ENCODE data around the gene CSNK1D.

DNA sequence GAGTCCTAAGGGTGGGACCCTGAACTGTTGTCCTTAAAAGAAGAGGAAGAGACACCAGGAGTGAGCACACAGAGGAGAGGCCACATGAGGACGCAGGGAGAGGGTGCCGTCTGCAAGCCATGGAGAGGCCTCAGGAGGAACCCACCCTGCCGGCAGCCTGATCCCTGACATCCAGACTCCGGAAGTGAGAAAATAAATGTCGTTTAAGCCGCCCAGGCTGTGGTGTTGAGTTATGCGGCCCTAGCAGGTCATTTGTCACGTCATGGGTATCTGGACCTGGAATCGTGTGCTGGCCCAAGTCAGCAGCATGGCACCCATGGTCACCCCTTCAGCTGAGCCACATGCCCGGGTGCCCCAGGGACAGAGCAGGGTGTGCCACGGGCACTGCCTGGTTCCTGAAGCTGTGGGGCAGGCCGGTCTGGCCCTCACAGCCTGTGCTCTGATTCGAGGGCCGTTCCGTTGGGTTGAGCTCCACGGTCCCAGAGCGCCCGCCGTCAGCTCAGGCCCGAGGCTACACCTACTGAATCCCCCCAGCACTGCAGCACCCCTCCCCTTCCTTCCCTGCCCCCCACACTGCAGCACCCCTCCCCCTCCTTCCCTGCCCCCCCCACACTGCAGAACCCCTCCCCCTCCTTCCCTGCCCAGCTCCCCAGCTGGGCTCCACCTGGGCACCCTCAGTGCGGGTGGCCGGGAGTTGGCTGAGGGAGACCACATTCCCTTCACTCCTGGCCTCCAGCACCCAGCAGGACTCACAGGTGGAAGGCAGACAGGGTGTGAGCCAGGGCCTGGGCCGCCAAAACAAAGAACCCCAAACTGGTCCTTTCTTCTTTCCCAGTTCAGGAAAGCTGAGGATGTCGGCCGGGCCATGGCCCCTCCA is 58.2 kb downstream of the CSNK1D start:
- TF ChIP-seq SP1 (CRISPR knock-in tag; conservative IDR thresholded peaks at IDR 0.05) (no peak), JUN (CRISPR knock-in tag; IDR thresholded peaks at IDR 0.05) (no peak), CTCF (IDR thresholded peaks at IDR 0.05) (no peak), AFF4 (CRISPR knock-in tag; IDR thresholded peaks at IDR 0.05; ENCODE audit: borderline replicate concordance) (no peak), SMAD3 (CRISPR knock-in tag; IDR thresholded peaks at IDR 0.05; ENCODE audit: borderline replicate concordance) (no peak), ZNF121 (CRISPR knock-in tag; IDR thresholded peaks at IDR 0.05) (no peak)
